GM19043 (cell line): Measurements from ENCODE around the gene TBXA2R.
"Not testable (repeated sequence)": the region's sequence is repeated elsewhere in the genome, so short reads cannot be mapped to it uniquely, and the experiment has no call there.

ENCODE experiments used
- ATAC-seq: cut with Tn5 transposase; IDR thresholded peaks from one replicate; pipeline ENCODE4 v1.9.1; 2021; ENCODE audit warnings: low read depth; ENCODE audit not compliant: unreplicated experiment

Gene TBXA2R

DNA sequence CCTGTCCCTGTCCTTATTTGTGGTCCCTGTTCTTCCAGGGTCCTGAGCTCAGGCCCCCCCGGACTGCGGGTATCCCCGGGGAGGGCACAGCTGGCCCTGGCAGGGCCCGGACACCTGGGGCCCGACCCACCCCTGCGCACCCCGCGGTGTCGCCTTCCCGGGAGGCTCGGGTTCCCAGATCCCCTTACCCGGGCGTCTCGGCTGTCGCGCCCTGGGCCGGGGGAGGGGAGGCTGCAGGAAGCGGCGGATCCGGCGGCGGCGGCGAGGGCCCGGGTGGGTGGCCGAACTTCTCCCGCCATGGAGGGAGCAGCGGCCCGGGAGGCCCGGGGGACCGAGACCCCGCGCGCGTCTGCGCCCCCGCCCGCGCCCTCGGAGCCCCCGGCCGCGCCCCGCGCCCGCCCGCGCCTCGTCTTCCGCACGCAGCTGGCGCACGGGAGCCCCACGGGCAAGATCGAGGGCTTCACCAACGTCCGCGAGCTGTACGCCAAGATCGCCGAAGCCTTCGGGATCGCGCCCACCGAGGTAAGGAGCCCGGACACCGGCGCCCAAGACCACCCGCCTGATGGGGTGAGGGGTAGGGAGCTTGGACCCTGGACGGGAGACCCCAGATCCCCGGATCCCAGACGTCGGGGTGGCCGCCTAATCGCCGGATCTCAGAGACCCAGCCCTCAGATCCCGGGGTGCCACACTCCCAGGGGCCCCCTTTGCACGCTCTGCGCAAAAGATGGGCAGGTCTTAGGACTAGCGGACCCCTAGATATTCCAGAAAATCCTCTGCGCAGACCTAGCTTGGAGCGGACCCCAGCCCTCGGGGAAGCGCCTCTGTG, 21.2 kb downstream of the TBXA2R start, which contains the start of gene GIPC3:
Gene GIPC3 (plus strand): TSS at position 178 of the 826 bp plus-strand sequence. CDS start 120 bp downstream, at position 298.
- no peak for ATAC-seq

DNA sequence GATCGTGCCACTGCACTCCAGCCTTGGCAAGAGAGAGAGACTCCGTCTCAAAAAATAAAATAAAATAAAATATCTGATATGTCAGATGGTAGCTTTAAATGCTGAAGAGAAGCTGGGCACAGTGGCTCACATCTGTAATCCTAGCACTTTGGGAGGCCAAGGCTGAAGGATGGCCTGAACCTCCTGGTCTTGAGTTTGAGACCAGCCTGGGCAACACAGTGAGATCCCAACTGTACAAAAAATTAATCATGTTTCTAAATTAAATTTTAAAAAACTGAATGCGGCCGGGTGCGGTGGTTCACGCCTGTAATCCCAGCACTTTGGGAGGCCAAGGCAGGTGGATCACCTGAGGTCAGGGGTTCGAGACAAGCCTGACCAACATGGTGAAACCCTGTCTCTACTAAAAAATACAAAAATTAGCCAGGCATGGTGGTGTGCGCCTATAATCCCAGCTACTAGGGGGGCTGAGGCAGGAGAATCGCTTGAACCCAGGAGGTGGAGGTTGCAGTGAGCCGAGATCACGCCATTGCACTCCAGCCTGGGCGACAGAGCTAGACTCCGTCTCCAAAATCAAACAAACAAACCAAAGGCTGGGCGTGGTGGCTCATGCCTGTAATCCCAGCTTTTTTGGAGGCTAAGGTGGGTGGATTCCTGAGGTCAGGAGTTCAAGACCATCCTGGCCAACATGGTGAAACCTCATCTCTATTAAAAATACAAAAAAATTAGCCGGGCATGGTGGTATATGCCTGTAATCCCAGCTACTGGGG, 22.5 kb downstream of the TBXA2R start:
- not testable (repeated sequence) for ATAC-seq

DNA sequence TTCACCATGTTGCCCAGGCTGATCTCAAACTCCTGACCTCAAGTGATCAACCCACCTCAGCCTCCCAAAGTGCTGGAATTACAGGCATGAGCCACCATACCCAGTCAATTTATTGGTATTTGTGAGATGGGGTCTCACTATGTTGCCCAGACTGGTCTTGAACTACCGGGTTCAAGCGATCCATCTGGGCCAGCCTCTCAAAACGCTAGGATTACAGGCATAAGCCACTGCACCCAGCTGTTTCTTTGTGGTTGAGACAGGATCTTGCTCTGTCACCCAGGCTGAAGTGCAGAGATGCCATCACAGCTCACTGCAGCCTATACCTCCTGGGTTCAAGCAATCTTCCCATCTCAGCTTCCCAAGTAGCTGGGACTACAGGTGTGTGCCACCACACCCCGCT, 24.9 kb downstream of the TBXA2R start:
- not testable (repeated sequence) for ATAC-seq

DNA sequence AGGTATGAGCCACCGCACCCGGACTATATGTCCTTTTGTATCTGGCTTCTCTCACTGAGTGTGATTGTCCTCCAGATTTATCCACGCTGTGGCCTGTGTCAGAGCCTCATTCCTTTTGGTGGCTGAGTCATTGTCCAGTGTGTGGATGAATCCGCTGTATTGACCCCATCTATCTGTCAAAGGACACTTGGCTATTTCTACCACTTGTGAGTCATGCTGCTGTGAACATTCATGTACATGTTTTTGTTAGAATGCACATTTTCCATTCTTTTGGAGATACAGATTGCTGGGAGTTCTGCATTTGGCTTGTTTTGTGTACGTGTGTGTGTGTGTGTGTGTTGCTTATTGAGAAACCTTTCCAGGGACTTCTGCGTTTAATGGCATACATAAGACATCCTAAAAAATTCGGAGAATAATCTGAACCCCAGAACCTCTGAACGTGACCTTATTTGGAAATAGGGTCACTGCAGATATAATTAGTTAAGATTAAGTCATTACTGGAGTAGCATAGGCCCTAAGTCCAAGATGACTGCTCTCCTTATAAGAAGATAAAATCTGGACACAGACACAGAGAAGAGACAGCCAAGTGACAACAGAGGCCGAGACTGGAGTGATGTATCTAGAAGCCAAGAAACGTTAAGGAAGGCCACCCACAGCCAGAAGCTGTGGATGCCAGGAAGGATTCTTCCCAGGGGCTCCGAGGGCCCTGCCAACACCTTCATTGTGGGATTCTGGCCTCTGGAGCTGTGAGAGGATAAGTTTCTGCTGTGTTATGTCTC, 26.3 kb downstream of the TBXA2R start:
- ATAC-seq = no peak

DNA sequence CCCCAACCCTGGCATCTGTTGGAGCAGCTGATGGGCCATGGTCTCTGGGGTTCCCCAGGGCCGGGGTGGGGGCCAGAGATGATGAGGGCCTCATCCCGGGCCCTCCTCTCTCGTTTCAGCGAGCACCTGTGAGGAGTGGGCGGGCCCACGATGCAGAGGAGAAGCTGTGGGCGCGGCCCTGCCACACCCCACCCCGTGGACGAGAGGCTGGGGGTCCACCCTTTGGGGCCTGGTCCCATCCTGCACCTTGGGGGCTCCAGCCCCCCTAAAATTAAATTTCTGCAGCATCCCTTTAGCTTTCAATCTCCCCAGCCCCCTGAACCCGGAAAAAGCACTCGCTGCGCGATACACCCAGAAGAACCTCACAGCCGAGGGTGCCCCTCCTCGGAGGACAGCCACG, 28.3 kb downstream of the TBXA2R start:
- no peak for ATAC-seq

DNA sequence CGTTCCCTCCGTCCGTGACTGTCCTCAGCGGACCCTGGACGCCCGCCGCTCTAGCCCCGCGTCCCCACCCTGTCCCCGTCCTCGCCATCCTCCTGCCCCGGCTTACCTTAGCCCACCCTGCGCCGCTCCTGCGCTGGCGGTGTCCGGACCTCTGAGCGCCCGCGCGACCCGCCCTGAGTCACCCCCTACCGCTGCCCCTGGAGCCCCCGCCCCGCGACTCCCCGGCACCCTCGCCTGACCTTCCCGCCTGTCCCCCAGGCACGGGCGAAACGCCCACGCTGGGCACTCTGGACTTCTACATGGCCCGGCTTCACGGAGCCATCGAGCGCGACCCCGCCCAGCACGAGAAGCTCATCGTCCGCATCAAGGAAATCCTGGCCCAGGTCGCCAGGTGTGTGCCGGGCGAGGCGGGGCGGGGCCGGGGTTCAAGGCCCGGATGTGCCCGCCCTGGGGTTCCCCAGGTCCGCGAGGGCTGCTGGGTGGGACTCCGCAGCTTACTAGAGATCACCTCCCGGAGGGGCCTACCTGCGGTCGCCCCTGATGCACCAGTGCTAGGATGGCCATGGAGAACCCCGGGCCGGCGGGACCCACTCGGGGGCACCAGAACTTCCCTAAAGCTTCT, 28.8 kb downstream of the TBXA2R start:
- ATAC-seq = no peak

DNA sequence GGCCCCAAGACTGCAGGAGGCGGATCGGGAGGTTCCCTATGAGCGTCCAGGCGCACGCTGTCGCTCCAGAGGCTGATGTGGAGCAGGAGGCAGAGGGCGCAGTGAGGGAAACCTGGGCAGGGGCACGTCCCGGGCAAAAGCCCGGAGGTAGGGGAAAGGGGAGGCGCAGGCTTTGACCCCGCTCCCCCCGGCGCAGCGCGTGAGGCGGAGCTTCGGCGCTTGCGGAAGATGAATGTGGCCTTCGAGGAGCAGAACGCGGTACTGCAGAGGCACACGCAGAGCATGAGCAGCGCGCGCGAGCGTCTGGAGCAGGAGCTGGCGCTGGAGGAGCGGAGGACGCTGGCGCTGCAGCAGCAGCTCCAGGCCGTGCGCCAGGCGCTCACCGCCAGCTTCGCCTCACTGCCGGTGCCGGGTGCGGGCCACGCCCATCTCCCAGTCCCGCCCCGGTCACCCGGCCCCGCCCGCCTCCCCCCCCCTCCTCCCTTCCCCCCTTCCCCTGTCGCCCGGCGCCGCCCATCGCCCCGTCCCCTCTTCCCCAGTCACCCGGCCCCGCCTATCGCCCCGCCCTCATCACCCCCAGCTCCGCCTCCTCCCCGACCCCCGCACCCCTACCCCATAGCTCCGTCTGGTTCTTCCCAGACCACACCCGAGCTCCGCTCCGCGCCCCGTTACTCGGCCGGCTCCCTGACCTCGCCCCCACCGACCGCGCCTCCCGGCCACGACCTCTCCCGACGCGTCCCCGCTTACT, 29.8 kb downstream of the TBXA2R start:
- ATAC-seq = no peak

DNA sequence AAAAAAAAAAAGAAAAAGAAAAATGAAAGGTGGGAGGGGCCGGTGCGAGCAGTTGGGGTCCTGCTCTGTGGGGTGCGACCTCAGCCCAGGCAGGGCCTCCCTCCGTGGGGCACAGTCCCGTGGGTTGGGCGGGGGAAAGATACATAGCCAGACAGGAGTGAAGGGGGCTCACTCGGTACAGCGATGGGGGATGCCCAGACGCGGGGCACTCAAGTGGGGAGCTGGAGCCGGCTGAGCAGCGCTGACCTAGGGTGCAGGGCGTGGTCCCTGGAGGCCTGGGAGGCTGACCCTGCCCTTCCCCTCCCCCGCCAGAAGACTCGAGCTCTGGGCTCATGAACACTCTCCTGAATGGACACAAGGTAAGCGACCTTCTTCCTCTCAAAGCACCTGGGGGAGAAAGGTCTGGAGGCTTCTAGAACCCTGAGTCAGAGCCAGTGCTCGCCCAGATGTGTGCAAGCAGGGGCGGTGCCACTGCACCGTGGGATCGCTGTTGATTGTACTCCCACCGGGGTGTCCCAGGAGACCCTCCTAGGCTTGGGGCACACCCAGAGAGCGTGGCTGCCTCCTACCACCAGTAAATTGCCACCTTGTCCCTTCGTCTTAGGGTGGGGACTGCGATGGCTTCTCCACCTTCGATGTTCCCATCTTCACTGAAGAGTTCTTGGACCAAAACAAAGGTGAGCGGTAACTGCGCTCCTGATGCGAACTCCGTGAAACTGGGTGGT, 30.6 kb downstream of the TBXA2R start:
- no peak for ATAC-seq

DNA sequence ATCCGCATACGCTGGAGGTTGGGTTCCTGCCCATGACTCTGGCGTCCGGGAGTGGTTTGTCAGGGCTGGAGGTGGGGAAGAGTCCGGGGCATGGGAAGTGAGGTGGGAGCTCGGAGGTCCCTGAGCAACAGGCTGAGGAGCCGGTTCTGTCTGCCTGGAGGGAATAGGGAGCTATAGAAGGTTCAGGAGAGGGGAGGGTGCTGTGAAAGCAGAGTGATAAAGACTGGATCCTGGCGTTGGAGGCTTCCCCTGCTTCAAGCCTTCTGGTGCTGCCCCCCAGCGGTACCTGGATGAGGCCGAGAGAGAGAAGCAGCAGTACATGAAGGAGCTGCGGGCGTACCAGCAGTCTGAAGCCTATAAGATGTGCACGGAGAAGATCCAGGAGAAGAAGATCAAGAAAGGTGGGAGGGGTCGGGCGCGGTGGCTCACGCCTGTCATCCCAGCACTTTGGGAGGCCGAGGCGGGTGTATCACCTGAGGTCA, 31.4 kb downstream of the TBXA2R start:
- no peak for ATAC-seq

DNA sequence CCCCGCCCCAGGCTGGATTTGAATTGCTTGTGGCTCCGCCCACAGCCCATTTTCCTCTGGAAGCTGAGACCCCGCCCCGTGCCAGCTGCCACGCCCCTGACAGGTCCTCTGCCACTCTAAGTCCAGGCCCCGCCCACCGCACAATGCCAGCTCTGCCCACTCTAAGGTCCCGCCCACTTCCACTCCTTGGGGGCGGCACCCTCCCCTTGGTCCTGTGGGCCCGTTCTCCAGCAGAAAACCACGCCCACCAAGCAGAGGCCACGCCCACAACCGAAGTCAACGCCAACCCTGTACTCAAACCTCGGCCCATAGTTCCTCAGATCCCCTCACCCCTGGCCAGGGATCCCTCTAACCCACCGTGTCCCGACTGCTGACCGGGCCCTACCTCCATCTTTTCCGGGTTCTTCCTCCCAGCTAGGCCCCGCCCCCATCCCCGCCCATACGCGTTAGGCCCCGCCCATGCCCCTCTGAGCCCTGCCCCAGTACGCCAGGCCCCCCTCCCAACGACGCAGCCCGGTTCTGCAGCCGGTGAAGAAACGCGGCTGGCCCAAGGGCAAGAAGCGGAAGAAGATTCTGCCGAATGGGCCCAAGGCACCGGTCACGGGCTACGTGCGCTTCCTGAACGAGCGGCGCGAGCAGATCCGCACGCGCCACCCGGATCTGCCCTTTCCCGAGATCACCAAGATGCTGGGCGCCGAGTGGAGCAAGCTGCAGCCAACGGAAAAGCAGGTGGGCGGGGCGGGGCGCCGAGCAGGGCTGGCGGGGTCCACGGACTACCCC, 32.6 kb downstream of the TBXA2R start:
- no peak for ATAC-seq

DNA sequence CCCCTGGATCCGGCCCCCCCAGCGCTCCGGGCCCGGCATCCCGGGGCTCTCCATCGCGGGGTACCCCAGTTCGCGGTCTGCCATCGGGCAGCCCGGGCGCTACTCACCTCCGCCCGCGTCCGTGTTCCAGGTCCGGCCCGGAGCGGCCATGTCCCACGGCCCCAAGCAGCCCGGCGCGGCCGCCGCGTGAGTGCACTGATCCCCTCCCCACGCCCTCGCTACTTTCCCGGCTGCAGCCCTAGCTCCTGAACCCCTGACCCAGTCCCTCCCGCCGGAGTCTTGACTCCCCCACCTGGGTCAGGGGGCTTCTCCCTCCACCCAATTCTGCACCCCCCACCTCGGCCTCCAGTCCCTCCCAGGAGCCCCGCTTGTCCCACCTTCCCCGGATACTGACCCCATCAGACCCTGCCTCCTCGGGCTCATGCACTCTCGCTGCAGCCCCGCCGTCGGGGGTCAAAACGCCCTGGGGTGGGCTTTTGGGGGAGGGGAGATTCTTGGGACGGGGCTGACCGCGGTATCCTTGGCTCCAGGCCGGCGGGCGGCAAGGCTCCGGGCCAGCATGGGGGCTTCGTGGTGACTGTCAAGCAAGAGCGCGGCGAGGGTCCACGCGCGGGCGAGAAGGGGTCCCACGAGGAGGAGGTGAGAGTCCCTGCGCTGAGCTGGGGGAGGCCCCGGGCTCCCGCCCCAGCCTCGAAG, 33.4 kb downstream of the TBXA2R start:
- ATAC-seq = no peak

DNA sequence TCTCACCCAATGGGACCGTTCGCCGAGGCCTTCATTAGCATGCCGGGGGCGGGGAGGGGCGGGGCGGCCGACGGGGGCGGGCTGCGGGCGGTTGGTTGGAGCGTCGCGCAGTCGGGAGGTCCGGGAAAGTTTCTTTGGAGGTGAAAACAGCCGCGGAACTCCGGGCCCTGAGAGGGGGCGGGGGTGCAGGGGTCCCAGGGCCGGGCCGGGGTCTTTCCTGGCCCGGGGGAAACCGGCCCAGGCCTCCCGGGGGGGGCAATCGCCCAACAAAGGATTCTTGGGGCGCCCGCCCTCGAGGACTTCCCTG, 33.9 kb downstream of the TBXA2R start, which contains the start of gene HMG20B:
Gene HMG20B (plus strand): TSS at position 90 of the 307 bp plus-strand sequence. CDS start 366 bp downstream, outside the sequence.
- ATAC-seq = no peak

DNA sequence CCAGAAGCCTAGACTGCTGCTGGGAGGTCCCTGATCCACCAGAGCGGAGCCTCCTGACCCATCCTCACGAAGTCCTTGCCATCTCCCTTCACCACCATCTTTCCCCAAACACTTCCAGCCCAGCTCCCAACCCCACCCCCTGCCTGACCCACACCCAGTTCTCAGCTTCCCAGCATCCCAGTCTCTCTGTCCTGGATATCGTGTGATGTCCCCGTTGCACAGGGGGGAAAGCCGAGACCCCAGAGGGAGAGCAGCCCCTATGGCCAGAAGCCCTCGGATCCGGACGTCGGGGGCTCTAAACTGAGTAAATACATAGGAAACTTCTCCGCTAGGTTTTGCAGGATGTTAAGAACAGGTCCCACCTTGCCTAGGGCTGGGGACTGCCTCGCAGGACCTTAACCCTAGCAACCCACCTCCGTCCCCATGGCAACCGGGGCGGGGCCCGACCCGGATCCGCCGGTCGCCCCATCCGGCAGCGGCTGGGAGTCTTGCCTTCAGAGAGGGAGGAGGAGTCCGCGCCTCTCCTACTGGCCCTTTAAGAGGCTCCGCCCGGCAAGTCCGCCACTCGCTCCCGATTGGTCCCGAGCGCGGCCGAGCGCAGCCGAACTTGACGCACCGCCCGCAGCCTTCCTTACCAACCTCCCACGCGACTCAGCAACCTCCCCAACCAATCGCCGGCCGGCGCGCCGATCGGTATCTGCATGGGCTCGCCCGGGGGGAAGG, 34.4 kb downstream of the TBXA2R start:
- ATAC-seq = peak; percentile 92

DNA sequence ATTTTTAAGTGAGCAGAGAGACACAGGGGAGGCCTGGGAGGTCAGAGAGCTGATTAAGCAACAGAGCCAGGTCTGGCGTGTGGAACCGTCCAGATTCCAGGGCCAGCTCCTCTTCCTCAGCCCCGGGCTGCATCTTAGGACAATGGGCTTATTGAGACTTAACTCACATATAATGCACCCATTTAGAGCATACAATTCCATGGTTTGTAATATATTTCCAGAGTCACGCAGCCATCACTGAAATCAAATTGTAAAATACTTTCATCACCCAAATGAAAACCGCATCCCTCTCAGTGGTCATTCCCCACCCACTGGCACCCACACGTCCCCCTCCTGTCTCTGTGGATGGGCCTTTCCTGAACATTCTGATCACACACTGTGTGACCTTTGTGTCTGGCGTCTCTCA, 36.1 kb downstream of the TBXA2R start:
- no peak for ATAC-seq

DNA sequence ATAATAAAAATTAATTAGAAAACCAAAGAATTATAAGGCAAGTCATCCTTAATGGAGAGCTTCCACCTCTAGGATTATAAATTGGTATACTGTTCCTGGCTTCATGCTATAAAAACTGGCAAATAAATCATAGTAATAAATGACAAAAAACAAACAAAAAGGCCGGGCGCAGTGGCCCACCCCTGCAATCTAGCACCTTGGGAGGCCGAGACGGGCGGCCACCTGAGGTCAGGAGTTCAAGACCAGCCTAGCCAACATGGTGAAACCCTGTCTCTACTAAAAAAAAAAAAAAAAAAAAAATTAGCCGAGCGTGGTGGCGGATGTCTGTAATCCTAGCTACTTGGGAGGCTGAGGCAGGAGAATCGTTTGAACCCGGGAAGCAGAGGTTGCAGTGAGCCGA, 36.6 kb downstream of the TBXA2R start:
- ATAC-seq = not testable (repeated sequence)

DNA sequence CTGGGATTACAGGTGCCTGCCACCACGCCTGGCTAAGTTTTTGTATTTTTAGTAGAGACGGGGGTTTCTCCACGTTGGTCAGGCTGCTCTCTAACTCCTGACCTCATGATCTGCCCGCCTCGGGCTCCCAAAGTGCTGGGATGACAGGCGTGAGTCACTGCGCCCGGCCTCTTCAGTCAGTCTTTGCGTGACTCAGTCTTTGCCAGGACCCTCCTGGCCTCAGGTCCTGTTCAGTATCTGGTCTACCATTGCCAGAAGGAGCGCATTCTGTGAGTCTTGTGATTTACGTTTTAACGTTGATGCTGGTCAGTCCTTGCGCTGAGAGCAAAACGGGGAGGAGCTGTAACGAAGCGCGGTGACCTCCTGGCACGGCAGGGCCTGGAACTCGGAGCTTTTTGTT, 41.5 kb downstream of the TBXA2R start:
- ATAC-seq = no peak
